Inflammatory macrophage (primary cell): ENCODE measurements around the gene AHCYL2.
A peak's percentile ranks its signal among the peaks of the same experiment; 100 is the strongest.
"Not testable (repeated sequence)": the region's sequence is repeated elsewhere in the genome, so short reads cannot be mapped to it uniquely, and the experiment has no call there.

Experiments
- DNase-seq, 2 donors: peaks; one replicate each; pipeline ENCODE4 v3.0.0-alpha.2; 2020 to 2022

Gene AHCYL2

DNA sequence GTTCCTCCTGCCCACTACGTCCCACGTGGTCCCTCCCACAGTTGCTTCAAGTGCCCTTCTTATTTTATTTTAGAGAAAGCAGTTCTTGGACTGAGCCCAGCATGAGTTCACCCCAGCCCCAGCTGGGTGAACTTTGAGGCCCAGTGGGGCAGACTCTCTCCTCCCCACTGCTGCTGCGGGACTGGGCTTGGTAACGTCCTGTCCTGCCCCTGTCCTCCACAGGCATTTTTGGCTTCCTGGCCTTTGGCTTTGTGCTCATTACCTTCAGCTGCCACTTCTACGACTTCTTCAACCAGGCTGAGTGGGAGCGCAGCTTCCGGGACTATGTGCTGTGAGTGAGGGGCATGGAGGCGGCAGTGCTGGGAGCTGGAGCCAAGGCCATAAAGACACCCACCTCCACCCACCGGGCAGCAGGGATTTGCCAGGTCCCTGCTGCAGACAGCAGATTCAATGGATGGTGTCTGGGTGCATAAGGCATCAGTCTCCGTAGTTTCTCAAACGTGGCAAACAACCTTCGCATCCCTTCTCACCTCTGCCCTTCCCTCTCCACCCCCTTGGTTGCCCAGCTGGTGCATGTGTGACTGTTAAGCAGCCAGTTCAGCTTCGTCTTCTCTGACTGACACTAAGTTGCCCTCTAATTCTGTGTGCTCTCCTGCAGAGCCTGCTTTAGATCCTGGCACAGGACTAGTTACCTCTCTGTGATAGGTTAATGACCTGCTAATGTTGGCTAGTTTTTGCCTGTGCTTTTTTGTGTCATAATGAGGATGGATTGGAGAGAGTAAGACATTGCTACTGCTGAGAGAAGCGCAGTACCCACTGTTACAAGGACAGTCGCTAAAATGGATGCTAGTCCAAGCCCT lies 15.5 kb upstream of the AHCYL2 start:
- DNase-seq: no peak

DNA sequence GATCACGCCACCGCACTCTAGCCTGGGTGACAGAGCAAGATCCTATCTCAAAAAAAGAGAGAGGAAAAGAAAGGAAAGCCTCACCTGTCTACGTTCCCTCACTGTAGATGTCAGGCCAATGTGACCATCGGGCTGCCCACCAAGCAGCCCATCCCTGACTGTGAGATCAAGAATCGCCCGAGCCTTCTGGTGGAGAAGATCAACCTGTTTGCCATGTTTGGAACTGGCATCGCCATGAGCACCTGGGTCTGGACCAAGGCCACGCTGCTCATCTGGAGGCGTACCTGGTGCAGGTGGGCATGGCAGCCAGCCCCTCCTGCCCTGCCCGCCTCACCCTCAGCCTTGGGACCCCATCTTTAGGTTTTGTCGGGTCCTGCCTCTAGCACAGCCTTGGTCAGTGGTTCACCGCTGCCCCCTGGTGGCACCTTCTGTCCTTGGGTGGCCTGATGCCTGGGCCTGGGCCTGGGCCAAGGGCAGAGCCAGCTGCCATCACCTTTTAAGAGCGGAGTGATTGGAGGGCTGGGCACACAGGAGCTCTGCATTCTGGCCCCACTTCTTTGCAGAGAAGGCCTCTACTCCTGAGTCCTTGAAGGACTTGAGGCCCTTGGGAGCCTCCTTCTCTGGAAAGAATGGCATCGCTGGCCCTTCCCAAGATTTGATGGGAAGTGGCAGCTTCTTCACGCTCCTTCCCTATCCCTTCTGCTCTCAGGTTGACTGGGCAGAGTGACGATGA lies 14.4 kb upstream of the AHCYL2 start:
- peak; percentile 70 to 75 for DNase-seq

DNA sequence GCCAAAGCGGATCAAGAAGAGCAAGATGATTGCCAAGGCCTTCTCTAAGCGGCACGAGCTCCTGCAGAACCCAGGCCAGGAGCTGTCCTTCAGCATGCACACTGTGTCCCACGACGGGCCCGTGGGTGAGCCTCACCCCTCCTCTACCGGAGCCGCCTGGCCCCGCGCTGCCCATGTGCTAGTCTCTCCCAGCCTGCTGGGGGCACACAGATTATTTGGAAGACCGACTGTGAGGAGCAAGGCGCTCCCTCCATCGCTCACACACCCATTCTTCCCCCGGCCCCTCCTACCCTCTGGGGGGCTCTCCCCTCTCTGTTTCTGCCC lies 13.9 kb upstream of the AHCYL2 start:
- DNase-seq: no peak

DNA sequence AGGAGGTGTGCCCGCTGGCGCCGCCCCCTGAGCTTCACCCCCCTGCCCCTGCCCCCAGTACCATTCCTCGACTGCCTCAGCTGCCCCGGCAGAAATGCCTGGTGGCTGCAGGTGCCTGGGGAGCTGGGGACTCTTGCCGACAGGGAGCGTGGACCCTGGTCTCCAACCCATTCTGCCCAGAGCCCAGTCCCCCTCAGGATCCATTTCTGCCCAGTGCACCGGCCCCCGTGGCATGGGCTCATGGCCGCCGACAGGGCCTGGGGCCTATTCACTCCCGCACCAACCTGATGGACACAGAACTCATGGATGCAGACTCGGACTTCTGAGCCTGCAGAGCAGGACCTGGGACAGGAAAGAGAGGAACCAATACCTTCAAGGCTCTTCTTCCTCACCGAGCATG lies 12.7 kb upstream of the AHCYL2 start:
- DNase-seq: no peak

DNA sequence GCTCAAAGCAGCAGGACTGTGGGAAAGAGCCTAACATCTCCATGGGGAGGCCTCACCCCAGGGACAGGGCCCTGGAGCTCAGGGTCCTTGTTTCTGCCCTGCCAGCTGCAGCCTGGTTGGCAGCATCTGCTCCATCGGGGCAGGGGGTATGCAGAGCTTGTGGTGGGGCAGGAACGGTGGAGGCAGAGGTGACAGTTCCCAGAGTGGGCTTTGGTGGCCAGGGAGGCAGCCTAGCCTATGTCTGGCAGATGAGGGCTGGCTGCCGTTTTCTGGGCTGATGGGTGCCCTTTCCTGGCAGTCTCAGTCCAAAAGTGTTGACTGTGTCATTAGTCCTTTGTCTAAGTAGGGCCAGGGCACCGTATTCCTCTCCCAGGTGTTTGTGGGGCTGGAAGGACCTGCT lies 12.2 kb upstream of the AHCYL2 start:
- no peak for DNase-seq

DNA sequence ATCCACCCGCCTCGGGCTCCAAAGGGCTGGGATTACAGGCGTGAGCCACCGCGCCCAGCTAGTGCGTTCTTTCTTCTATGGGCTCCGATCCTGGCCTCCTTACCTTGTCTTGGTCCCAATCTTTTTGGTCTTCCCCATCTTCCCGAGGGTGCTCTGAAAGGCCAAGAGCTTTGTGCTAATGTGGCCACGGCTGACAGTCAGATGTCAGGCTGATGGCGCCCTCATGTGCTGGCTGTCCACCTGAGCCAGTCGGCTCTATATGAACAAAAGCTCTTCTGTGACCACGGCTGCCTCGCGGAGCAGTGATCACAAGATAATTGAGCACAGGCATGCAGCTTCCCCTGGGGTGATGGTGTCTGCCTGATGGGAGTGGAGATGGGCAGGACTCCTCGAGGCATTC lies 11.0 kb upstream of the AHCYL2 start:
- peak in 1 of 2 donors; percentile 30 for DNase-seq

DNA sequence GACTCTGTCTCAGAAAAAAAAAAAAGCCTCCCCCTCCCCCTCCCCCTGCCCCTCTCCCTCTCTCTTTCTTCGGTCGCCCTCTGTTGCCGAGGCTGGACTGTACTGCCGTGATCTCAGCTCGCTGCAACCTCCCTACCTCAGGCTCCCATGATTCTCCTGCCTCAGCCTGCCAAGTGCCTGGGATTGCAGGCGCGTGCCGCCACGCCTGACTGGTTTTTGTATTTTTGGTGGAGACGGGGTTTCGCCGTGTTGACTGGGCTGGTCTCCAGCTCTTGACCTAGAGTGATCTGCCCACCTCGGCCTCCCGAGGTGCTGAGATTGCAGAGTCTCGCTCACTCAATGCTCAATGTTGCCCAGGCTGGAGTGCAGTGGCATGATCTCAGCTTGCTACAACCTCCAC lies 9.1 kb upstream of the AHCYL2 start:
- DNase-seq: not testable (repeated sequence)

DNA sequence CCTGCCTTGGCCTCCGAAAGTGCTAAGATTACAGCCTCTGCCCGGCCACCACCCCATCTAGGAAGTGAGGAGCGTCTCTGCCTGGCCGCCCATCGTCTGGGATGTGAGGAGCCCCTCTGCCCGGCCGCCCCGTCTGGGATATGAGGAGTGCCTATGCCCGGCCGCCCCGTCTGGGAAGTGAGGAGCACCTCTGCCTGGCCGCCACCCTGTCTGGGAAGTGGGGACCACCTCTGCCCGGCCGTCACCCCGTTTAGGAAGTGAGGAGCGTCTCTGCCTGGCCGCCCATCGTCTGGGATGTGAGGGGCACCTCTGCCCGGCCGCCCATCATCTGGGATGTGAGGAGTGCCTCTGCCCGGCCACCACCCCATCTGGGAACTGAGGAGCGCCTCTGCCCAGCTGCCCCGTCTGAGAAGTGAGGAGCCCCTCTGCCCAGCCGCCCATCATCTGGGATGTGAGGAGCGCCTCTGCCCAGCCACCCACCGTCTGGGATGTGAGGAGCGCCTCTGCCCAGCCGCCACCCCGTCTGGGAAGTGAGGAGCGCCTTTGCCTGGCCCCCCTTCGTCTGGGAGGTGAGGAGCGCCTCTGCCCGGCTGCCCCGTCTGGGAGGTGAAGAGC lies 8.6 kb upstream of the AHCYL2 start:
- not testable (repeated sequence) for DNase-seq

DNA sequence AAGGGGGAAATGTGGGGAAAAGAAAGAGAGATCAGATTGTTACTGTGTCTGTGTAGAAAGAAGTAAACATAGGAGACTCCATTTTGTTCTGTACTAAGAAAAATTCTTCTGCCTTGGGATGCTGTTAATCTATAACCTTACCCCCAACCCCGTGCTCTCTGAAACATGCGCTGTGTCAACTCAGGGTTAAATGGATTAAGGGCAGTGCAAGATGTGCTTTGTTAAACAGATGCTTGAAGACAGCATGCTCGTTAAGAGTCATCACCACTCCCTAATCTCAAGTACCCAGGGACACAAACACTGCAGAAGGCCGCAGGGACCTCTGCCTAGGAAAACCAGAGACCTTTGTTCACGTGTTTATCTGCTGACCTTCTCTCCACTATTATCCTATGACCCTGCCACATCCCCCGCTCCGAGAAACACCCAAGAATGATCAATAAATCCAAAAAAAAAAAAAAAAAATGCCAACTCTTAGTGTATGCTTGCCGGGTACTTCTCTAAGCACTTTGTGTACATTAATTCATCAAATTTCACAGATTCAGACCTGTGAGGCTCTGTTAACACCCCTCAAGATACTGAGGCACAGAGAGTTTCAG lies 7.9 kb upstream of the AHCYL2 start:
- not testable (repeated sequence) for DNase-seq

DNA sequence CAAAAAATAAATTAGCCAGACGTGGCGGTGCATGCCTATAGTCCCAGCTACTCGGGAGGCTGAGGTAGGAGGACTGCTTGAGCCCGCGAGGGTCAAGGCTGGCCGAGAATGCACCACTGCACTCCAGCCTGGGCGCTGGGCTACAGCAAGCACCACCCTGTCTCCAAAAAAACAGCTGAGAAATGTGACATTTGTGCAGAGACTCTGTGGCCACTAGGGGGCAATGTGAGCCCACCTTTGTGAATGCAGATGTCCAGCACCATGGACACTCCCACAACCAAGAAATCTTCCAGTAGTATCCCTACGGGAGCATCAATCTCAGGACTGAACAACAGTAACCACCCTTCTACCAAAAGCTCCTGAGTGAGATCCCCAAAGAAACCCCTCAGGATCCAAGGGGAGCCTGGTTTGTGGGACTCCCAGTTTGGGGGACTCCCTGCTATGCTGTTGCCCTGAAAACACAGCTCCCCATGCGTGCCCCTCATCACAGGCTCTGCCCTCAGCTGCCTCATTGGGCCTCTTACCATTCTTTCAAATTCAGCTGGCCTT lies 6.2 kb upstream of the AHCYL2 start:
- peak; percentile 84 to 87 for DNase-seq

DNA sequence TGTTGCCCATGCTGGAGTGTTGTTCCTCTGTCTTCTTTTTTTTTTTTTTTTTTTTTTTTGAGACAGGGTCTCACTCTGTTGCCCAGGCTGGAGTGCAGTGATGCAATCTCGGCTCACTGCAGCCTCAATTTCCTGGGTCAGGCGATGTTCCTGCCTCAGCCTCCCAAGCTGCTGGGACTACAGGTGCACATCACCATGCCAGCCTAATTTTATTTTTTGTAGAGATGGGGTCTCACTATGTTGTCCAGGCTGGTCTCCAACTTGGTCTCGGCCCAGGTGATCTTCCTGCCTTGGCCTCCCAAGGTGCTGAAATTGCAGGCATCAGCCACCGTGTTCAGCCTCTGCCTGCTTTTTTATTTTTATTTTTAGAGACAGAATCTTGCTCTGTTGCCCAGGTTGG lies 5.7 kb upstream of the AHCYL2 start:
- DNase-seq: not testable (repeated sequence)

DNA sequence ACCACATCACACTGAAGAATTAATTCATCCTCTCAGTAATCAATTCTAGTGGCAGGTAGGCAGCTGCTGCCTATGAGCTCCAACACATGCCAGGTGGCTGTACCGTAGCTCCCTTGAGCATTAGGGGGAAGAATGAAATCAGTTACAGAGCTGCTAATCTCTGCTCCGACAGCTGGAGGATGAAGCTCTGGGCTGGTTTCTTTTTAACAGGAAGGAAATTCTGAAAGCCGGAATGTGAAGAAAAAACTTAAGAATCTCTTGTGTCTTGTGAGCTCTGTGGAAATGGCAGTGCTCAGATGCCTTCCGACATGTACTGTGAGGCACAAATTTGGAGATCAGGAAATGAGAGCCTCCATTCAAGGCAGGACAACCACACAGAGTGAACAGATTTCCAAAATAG lies 2.8 kb upstream of the AHCYL2 start:
- peak; percentile 38 to 51 for DNase-seq

DNA sequence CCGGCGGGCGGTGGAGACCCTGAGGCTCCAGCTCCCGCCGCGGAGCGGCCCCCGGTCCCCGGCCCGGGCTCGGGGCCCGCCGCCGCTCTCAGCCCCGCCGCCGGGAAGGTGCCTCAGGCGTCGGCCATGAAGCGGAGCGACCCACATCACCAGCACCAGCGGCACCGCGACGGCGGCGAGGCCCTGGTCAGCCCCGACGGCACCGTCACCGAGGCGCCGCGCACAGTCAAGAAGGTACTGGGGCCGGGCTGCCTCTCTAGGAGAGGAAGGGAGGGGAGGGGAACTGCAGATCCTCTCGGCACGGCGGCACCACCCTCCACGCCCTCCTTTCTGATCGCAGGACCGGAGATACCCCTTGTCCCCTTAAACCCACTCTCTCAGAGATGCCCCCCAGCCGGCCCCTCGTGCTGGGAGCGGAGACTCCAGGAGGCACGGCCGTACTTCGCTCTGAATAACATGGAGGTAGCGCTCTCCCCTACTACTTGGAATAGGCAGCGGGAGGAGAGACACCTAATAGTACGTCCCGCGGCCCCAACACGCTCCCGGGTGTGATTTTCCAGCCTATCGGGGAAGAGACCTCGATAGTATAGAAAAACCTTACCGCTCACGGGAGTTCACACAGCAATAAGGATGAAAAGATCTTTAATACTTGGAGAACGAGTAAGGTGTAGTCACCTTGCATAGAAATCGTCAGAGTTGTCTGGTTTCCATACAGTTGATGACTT lies 538 bp downstream of the AHCYL2 start:
- DNase-seq: peak; percentile 35 to 45

DNA sequence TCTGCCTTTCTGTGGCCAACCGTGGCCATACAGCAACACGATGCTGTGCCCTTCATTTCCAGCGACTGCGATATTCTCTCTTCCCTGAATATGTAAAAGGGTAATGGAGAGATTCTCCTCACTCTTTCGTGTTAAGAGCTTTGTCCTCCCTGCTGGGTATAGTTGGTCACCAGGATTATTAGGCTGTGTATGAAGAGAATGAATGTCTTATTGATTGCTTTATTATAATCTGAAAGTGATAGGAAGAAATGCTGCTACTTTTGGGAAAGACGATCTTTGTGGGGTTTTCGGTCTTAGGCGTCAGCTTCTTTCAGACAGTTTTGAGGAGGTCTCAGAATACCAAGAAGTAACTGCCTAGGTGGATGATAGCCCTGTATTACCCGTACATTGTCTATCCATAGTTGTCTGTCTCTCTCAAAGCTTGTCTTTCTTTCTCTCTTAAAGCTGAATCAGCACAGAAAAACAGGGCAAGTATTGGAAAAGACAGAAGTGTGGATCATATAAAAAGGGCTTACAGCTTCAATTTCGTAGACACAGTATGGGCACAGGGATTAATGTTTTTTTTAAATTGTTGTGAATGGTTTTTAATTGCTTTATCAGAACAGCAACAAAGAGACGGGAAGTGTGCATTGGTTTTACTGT lies 1.2 kb downstream of the AHCYL2 start:
- no peak for DNase-seq

DNA sequence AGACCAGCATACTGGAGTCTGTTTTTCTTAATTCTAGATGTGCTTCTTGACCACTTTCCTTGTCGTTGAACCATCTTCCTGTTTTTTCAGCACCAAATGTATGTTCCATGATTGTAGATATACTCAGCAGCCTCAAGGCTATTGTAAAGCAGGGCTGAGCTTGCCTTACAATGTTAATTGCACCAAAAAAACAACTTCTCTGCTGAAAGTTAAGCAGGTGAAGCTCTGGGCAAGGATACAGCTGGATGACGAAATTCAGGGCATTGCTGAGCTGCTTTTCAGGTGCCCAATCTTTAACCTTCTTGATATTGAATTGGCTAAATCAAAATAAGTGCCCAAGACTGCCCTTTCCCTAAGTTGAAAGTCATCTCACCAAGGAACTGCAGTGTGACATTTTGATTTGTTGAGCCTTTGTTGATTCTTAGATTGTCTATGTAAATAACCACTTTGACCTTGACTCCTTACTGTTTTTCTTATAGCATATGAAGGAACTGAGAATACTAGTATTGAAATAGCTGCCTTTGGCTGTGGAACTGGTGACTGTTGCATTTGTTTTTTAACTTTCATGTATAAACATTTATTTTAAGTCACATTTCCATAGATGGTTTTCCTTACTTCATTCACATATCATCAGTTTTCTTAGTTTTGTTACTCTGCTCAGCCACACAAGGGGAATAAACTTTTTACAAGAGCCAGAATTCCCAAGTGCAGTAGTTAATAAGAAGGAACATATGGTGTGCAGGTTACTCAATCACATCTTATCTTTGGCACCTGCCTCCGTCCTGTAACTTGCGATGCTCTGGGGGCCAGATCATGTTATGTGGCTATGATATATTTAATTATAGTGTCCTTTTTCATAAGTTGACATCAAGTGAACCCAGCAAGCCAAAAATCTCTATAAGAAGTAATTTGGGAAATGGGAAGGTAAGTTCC lies 3.1 kb downstream of the AHCYL2 start:
- no peak for DNase-seq

DNA sequence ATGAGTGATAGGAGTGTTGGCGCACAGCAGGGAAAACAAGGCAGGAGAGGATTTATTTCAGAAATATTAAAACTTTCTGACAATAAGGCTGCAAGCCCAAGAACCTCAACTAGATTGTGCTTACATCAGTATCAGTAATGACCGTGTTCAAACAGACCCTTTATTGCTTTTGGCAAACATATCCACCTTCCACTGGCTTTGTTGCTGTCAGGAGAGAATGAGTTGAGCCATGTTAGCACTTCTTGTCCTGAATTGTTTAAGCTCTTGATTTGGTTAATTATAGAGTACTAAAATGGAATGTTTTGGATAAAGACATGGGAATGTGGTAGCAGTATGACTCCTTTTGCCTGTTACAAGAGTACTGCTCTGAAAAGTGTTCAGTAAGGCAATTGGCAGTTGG lies 3.8 kb downstream of the AHCYL2 start:
- no peak for DNase-seq

DNA sequence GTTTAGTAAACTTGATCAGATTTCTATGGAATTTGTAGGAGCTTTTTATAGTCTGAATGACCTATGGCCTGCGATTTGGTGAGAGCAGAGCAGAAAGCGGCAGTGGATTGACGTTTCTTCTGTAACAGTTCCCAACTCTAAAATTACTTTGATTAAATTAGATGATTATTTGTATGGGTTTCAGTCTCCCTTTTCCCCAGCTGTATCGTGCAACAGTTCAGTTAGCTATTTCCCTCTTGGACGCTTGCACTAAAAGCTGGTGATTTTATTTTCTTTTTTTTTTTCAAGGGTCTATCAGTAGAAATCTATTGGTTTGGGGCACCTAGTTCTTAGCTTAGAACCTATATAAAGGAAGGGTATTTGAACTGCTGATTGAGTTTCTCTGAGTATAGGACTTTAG lies 6.8 kb downstream of the AHCYL2 start:
- no peak for DNase-seq

DNA sequence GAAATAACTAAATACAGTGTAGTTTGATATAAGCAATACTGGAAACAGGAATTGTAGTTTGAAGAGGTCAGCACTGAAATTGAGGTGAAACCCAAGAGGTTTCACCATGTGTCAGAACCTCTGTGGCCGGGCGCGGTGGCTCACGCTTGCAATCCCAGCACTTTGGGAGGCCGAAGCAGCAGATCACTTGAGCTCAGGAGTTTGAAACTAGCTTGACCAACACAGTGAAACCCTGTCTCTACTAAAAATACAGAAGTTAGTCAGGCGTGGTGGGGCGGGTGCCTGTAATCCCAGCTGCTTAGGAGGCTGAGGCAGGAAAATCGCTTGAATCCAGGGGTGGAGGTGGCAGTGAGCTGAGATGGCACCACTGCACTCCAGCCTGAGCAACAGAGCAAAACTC lies 13.7 kb downstream of the AHCYL2 start:
- DNase-seq: peak; percentile 41 to 68

DNA sequence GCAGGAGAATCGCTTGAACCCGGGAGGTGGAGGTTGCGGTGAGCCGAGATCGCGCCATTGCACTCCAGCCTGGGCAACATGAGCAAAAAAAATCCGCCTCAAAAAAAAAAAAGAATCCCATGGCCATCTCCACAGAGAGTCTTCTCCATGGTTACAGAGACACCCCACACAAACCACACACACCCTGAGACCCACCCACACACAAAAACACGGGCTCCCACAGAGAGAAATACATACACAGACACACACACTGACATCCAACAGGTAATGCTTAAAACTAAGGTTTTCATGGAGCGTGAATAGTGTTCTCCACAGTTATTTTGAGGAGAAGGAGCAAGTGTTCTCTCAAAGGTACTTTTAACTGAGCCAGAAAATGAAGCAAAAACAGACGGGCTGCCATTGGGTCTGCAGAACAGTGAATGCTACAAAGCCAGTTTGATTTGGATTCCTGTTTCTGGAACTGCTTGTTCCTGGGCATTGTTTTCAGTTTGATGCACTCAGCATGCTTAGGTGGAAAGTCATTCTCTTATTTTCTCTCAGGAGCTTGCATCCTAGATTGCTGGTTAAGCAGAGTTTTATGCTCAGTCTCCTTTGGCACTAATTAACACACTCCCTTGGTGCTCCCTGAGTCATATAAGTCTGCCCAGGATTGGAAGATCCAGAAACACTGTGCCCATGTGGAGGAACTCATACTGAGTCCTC lies 15.4 kb downstream of the AHCYL2 start:
- DNase-seq: no peak

DNA sequence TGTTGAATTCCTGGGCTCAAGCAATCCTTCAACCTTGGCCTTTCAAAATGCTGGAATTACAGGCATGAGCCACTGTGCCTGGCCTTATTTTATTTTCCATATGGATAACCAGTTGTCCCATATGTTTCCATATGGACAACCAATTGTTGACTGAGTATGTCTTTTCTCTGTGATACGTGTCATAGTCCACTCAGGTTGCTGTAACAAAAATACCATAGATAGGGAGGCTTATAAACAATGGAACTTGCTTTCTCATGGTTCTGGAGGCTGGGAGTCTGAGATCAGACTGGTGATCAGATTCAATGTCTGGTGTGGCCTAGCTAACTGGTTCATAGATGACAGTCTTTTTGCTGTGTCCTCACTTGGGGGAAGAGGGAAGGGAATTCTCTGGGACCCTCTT lies 19.4 kb downstream of the AHCYL2 start:
- no peak for DNase-seq
